Caki2 (cell line): ENCODE measurements around the gene SEPTIN11. TPM values are rescaled to one million over a fixed set of nuclear protein-coding genes. Genes with fewer than 3 reads are reported as not detected.

ENCODE experiments used
- DNase-seq: peaks from one replicate; pipeline ENCODE4 v3.0.0-alpha.2; 2015; ENCODE audit warnings: low read depth
- in situ Hi-C: cut with HindIII; loops from 2 replicates; pipeline ENCODE4 v1.10.0; 2016; ENCODE audit warnings: low sequenced_read_pairs, low pct_unique_long_range_greater_than_20kb, mixed read lengths
- total RNA-seq: library from RNA; depleted of rRNA; stranded (reverse); fragments of >200 nt; shearing (Covaris generic); gene quantifications from 2 replicates; pipeline ENCODE4 v1.2.3, GENCODE V29; 2014; ENCODE audit warnings: low replicate concordance

Gene SEPTIN11
- total RNA-seq, 1 experiment from 2014 or later, result 37.6 TPM

GRCh38 chr4:76969495-76969894, 19.9 kb downstream of the SEPTIN11 start:
- in situ Hi-C loops, result no loop called here
- DNase-seq, result no peak

DNA sequence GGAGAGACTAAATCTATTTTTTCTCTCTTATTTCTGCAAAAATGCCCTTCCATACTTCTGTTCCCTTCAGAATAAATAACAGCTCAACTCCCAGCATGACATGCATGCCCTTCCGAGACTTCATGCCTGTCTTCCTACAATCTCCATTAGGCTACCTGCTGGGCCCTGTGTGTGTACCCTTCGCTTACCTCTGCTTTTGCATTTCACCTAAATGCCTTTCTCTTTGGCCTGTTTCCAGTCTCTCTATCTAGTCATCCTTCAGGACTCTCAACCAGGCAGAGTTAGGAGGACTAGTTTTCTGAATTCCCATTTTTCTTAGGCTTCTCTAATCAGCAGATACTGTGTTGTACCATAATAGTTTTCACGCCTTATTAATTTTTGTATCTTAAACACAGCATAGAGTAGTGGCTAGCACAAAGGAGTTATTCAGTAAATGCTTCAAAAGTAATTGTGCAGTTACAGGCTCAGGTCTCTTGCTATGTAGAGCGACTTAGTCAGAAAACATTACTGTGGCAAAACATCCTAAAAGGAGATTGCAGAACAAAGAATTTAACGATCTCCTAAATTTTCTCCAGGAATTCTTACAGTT, 20.5 kb downstream of the SEPTIN11 start:
- no peak for DNase-seq
- in situ Hi-C loops, result no loop called here

DNA sequence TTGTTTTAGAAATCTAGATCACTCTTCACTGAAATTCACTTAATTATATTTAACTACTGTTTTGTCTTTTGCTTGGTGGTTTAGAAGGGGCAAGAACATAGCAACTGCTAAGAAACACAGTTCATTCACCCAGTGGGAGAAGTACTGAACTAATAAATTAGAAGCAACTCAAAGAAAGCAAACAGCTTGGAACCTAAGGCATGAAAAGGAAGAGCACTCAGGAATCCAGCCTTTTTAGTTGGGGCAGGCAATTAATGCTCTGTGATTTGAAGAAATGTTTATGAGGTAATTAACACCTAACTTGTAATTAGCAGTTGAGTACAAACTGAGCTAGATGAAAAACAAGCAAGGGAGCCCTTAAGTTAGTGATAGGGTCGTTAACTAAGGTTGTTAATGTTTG, 22.8 kb downstream of the SEPTIN11 start:
- in situ Hi-C loops, result no loop called here
- DNase-seq, result no peak

DNA sequence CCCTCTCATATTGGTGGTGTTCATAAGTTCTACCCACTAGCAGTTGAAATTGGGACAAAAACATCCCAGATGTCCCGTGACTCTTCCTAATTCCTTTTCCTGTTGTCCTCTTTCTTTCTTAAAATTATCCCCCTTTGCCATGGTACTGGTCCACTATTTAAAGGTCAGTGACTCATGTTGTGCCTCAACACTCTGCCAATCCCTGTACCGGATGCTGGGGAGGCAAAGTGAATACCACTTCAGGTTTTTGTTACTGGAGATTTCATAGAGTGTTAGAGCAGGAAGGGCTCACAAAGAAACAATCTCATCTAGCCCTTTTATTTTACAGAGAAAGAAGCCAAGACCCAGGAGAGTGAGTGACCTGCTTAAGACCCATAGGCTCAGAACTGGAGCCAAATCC, 24.6 kb downstream of the SEPTIN11 start:
- in situ Hi-C loops, result no loop called here
- DNase-seq, result no peak

GRCh38 chr4:76977113-76977512, 27.6 kb downstream of the SEPTIN11 start:
- DNase-seq, result no peak
- in situ Hi-C loops, result no loop called here

DNA sequence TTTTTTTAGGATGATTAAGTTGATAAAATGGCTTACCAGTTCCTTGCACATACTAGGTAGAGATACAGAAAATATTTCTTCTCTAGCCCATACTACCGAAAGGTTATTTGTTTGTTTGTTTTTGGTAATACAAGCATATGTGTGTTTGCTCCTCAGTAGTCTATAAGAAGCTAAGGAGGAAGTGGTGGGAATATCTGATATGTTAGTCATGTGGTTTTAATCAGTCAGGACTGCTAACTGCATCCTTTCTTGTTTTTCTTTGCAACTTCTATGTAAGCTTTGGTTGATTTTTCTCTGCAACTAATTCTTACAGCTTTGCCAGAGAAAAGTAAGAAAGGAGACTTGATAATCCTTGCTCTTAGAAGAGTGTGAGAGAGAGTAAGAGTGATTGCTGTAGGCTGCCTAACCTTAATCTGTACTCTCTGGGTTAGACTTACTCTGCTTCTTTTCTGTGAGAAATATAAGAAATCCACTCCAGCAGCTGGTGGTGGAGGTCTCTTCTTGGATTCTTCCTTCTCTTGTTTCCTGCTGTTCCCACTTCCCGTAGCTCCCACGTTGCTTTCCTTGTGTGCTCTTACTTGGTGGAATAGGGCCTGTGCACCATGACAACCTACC, 28.3 kb downstream of the SEPTIN11 start:
- DNase-seq, result peak; percentile 29
- in situ Hi-C loops, result no loop called here

- no peak for DNase-seq
- in situ Hi-C loops, result no loop called here
Observed at GRCh38 chr4:76979236-76979635, 29.7 kb downstream of the SEPTIN11 start.

DNA sequence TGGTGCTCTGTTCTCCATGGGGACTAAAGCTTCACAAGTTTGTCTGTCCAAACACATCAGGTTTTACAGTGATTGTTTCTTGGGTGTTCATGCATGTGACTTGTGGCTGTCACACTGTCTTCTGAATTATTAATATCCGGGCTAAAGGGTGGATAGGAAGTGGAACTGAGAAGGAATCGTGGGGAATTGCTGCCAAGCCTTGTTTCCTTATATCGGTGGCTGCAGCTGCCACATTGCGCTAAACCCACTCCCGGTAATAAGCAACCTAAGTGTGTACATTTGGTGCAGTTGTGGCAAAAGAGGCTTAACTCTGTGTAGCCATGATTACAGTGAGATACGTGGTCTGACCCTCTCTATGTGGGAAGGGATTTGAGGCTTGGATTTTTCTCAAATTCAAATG, 30.7 kb downstream of the SEPTIN11 start:
- no peak for DNase-seq
- in situ Hi-C loops, result no loop called here

GRCh38 chr4:76981644-76982043, 32.1 kb downstream of the SEPTIN11 start:
- DNase-seq, result no peak
- in situ Hi-C loops, result no loop called here

DNA sequence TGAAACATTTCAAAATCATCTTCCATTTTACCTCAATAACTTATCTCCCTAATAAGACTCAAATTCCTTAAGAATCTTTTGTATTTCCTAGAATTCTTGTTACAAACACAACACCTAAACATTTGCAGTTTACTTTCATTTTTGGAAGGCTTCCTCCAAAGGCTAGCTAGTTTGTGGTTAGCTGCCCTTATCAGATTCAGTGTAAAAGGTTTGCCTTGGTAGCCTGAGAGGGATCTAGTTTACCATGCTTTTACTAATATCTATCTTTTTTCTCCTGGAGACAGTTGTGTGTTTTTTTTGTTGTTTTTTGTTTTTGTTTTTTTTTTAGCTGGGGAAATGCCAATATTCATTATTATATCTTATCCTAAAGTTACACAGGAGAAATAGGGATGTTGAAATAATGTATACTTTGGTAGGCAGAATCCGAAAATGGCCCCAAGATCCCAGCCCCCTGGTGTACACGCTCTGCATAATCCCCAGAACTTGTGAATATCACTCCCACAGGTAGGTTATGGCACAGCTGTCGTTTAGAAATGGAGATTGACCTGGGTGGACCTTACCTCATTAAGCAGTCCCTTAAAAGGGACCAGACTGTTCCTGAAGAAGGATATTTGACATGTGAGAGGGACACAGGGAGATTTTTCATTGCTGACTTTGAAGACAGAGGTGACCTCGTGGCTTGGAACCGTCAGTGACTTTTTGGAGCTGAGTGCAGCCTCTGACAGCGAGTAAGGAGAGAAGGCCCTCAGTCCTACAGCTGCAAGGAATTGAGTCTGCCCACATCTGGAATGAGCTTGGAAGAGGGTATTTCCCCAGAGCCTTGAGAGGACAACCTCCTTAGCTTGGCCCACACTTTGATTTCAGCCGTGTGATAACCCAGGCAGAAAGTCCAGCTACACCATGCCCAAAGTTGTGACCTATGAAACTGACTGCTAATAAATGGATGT, 33.4 kb downstream of the SEPTIN11 start:
- in situ Hi-C loops, result no loop called here
- DNase-seq, result no peak

DNA sequence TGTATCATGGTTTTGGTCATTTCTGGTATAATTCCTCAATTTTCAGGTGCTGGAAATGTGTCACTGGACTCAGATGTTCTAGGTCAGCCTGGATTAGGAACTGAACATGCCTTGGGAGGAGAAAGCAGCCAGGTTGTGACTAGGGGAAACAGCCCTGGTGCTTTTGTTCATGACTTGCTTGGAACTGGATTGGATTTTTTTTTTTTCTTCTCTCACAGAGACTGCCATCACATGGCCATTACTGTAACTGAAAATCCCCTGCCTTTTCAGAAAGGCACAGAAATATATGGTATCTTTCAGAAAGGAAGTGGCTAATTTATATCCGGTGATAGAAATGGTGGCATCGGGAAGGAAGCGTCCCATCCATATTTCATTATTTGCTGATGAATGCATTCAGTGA, 34.6 kb downstream of the SEPTIN11 start:
- in situ Hi-C loops, result no loop called here
- peak; percentile 44 for DNase-seq

DNA sequence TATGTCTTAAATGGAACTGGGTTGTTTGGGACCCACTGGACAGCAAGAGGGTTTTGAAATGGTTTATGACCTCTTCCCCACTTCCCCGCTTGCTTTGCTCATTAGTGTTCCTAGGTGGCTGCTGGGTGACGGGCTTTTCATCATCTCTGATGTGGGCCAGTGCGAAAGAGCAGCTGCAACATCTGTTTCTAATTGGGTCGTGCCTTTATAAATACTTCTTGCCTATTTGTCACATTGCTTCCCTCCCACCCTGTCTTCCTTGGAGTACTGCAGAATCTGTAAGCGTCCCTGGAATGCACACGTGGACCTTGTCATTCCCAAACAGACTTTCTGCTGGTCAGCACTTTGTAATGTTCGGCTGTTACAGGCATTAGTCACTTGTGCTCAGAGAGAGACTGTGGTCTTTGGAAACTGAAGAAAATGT, 35.2 kb downstream of the SEPTIN11 start:
- peak; percentile 65 for DNase-seq
- in situ Hi-C loops, result no loop called here

GRCh38 chr4:76987153-76987591, 37.6 kb downstream of the SEPTIN11 start:
- DNase-seq, result no peak
- in situ Hi-C loops, result no loop called here

GRCh38 chr4:76987685-76988084, 38.1 kb downstream of the SEPTIN11 start:
- DNase-seq, result no peak
- in situ Hi-C loops, result no loop called here

DNA sequence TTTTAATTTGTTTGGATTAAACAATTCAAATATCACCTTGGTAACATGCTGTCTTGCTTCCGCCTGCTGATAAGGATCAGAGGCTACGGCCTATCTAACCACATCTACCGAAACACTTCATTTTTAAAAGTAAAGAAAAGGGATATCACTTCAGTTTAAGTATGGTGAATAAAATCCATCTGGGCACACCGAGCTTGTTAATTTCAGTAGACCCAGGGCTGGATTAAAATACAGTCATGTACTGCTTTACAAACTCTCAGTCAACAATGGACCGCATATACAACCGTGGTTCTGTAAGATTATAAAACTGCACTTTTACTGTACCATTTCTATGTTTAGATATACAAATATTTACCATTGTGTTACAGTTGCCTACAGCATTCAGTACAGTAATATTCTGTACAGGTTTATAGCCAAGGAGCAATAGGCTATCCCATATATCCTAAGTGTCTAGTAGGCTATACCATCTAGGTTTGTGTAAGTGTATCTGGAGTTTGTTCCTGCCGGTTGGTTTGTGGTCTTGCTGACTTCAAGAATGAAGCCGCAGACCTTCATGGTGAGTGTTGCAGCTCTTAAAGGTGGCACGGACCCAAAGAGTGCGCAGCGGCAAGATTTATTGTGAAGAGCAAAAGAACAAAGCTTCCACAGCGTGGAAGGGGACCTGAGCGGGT, 40.0 kb downstream of the SEPTIN11 start:
- in situ Hi-C loops, result no loop called here
- no peak for DNase-seq

DNA sequence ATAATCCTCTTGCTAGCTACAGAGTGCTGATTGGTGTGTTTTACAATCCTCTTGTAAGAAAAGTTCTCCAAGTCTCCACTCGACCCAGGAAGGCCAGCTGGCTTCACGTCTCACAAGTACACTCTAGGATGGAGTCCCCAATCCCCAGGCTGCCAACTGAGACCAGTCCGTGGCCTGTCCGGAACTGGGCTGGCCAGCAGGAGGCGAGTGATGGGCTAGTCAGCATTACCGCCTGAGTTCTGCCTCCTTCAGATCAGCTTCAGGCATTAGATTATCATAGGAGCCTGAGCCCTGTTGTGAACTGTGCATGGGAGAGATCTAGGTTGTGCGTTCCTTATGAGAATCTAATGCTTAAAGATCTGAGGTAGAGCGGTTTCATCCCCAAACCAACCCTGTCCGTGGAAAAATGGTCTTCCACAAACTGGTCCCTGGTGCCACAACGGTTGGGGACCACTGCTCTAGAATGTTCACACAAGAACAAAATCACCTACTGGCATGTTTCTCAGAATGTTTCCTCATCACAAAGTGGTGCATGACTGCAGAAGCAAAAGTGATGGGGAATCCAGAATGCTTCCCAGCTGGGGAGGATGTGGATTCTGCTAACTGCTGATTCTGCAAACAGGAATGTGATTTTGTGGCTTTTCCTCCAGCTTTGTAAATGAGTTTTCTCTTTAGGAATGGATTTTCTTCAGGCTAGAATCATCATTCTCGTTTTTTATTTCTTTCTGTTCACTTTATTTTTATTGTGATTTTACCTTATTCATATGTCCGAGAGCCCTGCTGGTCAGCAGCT, 40.9 kb downstream of the SEPTIN11 start:
- in situ Hi-C loops, result no loop called here
- no peak for DNase-seq

GRCh38 chr4:76991161-76991660, 41.7 kb downstream of the SEPTIN11 start:
- in situ Hi-C loops, result no loop called here
- DNase-seq, result no peak
